Activated naive CD8-positive, alpha-beta T cell treated with anti-CD3 and anti-CD28 coated beads, Interleukin-2, amount 50 U/mL, for 24 hours (primary cell): Measurements from ENCODE around the gene IL2RA.
"Not testable (repeated sequence)": the region's sequence is repeated elsewhere in the genome, so short reads cannot be mapped to it uniquely, and the experiment has no call there.

Experiments
- ATAC-seq: fragments of 150-1000 bp; cut with Tn5 transposase; one replicate; pipeline ENCODE4 v1.10.0; 2021
- DNase-seq: peaks from one replicate; pipeline ENCODE4 v3.0.0; 2021
- H3K27ac Mint-ChIP-seq: one replicate; pipeline ENCODE4 v1.8.0; 2021; ENCODE audit warnings: mild to moderate bottlenecking, mixed read lengths
- H3K27me3 Mint-ChIP-seq: one replicate; pipeline ENCODE4 v1.8.0; 2021; ENCODE audit warnings: mixed read lengths
- H3K36me3 Mint-ChIP-seq: one replicate; pipeline ENCODE4 v1.8.0; 2021; ENCODE audit warnings: low read depth, mixed read lengths
- H3K4me1 Mint-ChIP-seq: one replicate; pipeline ENCODE4 v1.8.0; 2021; ENCODE audit warnings: mixed read lengths
- H3K4me3 Mint-ChIP-seq: one replicate; pipeline ENCODE4 v1.8.0; 2021; ENCODE audit warnings: mild to moderate bottlenecking, moderate library complexity, mixed read lengths
- H3K9me3 Mint-ChIP-seq: one replicate; pipeline ENCODE4 v1.8.0; 2021; ENCODE audit warnings: mixed read lengths

IL2RA gene

DNA sequence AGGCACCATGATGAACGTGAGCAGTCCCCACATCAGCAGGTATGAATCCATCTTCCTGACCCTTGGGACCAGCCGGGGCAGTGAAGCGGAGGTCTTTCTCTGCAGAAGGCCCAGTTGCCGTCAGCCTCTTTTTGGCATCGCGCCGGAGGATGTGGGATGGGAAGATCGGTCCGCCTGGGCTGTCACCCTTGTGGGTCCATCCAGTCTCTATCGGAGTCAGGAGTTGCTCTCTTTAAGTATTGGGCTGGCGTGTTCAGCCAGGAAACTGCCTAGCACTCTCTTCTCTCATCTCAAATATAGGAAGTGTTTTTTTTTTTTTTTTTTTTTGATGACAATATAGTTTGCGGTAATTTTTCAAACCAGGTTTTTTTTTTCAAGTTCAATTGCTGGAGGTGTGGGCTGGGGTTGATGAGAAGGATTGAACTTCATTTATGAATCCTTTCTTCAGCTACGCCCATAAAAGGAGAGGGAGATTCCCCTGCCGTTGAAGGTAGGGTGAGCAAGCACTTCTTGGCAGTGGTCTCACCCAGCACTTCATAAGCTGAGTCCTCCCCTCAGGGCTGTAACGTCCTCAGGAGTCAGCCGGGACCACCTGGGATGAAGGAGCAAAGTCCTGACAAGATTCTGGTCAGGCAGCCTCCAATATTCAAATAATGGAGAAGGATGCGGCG is at the start of gene IL2RA:
TSS of gene IL2RA (minus strand) at position 267 of the 671 bp plus-strand sequence. CDS start at position 51, 216 bp downstream.
- peaks cover 1% of the 10 kb centered on the region for H3K27me3 Mint-ChIP-seq
- H3K9me3 Mint-ChIP-seq, result no peaks in the 10 kb centered on the region
- peaks cover 67% of the 10 kb centered on the region for H3K4me1 Mint-ChIP-seq
- H3K27ac Mint-ChIP-seq, result peak within 1 kb of the TSS; percentile 99
- peak; percentile 76 for DNase-seq
- peaks cover 51% of the 10 kb centered on the region for H3K36me3 Mint-ChIP-seq
- peak; percentile 75 for ATAC-seq
- peak within 1 kb of the TSS; percentile 97 for H3K4me3 Mint-ChIP-seq

DNA sequence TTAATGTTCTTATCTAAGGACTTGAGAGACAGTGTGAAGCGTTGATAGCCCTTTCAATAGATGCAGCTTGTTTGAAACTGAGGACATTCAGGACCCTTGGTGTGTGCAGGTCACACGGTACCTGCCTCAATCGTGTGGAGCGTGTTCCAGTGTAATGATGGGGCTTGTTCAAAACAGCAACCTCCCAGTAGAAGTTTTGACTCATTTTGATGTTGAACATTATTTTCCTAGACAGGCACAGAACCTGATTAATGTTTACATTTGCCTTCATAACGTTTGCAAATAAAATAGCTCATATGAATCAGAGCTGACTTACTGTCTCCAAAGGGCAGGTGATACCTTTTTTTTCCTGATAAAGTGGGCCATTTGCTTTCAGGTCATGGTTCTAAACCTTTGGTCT is 48.0 kb upstream of the IL2RA start:
- peaks cover 23% of the 10 kb centered on the region for H3K4me1 Mint-ChIP-seq

DNA sequence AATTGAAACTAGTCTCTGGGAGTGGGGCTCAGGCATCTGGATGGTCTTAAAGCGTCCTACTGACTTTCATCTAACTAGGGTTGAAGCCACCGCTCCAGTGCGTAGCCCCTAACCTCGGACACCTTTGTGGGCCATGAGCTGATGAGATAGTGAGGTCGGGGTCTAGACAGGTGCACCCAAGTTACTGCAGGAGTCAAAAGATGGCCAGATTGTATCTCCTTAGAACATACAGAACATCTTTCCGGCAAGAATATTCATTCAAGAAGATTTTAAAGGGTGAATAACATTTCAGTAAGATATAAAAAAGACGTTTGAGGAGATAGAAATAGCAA is 47.2 kb upstream of the IL2RA start:
- no peaks in the 10 kb centered on the region for H3K9me3 Mint-ChIP-seq
- DNase-seq (no peak), ATAC-seq (no peak)
- H3K4me3 Mint-ChIP-seq, result no peak overlapping the region
- H3K27me3 Mint-ChIP-seq, result no peaks in the 10 kb centered on the region
- H3K36me3 Mint-ChIP-seq, result peaks cover 73% of the 10 kb centered on the region
- peaks cover 19% of the 10 kb centered on the region for H3K4me1 Mint-ChIP-seq
- peak overlapping the region; percentile 9 for H3K27ac Mint-ChIP-seq

More for the DNA sequence above, 48.0 kb upstream of the IL2RA start:
- H3K9me3 Mint-ChIP-seq, result no peaks in the 10 kb centered on the region
- no peak for DNase-seq
- no peak overlapping the region for H3K4me3 Mint-ChIP-seq
- peak overlapping the region; percentile 9 for H3K27ac Mint-ChIP-seq
- ATAC-seq, result no peak
- no peaks in the 10 kb centered on the region for H3K27me3 Mint-ChIP-seq
- peaks cover 74% of the 10 kb centered on the region for H3K36me3 Mint-ChIP-seq

DNA sequence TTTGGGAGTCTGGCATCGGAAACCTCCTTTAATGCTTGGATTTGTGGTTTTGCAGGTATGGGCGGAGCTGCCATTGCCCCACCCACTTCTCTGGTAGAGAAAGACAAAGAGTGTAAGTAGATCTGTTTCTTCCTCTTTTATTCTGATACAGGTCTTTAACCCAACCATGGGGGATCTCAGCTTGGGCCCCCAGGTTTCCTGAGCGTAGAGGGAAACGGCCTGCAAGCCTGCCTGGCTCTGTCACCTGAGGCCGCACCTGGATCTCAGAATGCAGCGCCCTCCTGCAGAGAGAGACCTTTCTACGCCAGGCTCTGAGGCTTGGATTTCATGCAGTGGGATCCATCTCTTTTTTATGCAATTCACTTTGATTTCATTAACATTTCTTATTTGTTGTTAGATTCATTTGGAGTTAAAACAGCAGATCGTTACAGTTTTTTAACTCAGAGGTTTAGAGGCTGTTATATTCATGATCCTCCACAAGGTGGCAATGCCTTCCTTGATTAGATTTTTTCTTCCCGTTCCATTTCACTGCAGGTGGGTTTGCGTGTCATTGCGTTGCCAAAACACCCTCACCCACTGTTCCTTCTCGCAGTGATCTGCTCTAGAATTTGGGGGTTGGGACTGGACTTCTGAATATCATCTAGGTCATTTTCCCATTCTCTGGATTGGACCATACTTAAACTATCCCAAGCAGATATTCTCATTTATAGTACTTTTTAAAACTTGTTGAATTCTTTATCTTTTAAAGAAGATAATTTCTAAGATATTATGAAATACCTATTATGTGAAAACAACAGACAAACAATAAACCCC is 46.7 kb upstream of the IL2RA start:
- H3K9me3 Mint-ChIP-seq, result no peaks in the 10 kb centered on the region
- H3K4me1 Mint-ChIP-seq, result peaks cover 17% of the 10 kb centered on the region
- no peak overlapping the region for H3K4me3 Mint-ChIP-seq
- H3K27ac Mint-ChIP-seq, result peak overlapping the region; percentile 67
- ATAC-seq, result no peak
- no peaks in the 10 kb centered on the region for H3K27me3 Mint-ChIP-seq
- peaks cover 73% of the 10 kb centered on the region for H3K36me3 Mint-ChIP-seq
- no peak for DNase-seq

DNA sequence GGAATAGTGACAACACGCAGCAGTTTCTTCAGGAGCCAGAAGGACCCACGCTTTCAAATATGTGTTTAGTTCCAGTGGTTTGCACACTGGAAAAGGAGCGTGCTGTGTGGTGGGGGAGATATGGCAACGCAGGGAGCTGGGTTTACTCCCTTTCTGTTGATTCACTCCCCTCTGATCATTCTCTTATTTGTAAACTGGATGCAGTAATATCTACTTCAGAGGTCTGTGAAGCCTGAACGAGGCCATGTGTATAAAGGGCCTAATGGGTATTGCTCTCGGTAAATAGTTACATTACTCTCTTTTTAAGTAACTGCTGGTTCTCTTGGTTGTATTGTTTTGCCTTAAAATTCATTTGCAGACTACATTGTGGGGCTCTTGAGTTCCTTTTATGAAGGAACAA is 45.9 kb upstream of the IL2RA start:
- peaks cover 71% of the 10 kb centered on the region for H3K36me3 Mint-ChIP-seq
- DNase-seq, result no peak
- H3K9me3 Mint-ChIP-seq, result no peaks in the 10 kb centered on the region
- H3K4me1 Mint-ChIP-seq, result peaks cover 17% of the 10 kb centered on the region
- no peak overlapping the region for H3K4me3 Mint-ChIP-seq
- ATAC-seq, result no peak
- H3K27ac Mint-ChIP-seq, result peak overlapping the region; percentile 67
- H3K27me3 Mint-ChIP-seq, result no peaks in the 10 kb centered on the region

DNA sequence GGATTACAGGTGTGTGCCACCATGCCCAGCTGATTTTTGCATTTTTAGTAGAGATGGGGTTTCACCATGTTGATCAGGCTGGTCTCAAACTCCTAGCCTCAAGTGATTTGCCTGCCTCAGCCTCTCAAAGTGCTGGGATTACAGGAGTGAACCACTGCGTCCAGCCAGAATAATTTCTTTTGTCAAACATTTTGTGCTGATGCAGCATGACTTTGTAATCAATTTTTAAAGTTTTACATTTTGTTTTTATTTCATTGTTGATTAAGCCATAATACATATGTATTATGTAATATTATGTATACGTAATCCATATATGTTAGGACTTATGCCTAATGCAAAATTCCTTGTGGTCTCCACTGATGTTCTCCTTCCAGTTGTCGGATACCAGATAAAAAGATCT is 45.4 kb upstream of the IL2RA start:
- H3K36me3 Mint-ChIP-seq, result peaks cover 69% of the 10 kb centered on the region
- H3K4me1 Mint-ChIP-seq, result peaks cover 19% of the 10 kb centered on the region
- H3K27ac Mint-ChIP-seq, H3K4me3 Mint-ChIP-seq, ATAC-seq, H3K9me3 Mint-ChIP-seq, H3K27me3 Mint-ChIP-seq, DNase-seq: not testable (repeated sequence)

DNA sequence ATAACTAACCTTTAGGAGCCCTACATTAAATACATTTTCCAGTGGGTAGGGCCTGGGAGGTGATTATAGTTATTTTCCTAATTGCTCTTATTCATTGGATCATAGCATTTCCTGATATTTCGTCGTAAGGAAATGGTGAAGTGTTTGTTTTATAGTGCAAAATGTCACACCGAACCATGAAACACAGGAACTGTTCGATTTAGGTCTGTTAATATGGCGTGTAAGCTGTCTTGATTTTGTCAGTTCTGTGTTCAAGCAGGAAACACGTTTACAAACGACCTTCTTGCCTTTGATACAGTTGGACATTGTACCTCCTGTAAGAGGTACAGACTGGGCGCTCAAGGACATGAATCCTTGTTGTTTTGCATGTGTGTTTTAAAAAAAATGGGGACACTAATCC is 41.4 kb upstream of the IL2RA start:
- no peak overlapping the region for H3K4me3 Mint-ChIP-seq
- peaks cover 68% of the 10 kb centered on the region for H3K36me3 Mint-ChIP-seq
- H3K27ac Mint-ChIP-seq, result no peak overlapping the region
- no peaks in the 10 kb centered on the region for H3K9me3 Mint-ChIP-seq
- H3K4me1 Mint-ChIP-seq, result peaks cover 17% of the 10 kb centered on the region
- ATAC-seq (no peak), DNase-seq (no peak)
- no peaks in the 10 kb centered on the region for H3K27me3 Mint-ChIP-seq

DNA sequence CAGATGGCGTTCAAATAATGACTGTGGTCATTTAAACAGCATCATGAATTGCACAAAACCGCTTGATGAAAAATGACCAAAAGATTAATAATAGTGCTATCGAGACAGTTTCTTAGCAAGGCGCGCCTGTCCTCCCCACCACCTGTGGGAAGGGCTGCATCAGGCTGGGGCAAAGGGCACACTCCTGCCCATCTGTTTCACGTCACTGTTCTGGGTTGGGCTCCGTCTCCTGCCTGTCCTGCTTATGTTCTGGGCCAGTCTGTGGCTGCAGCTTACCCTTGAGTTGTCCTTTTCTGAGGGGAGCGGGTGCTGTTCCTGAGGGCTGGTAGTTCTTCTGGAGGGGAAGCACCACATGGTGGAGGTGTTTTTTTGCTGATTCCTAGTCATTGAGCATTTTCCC is 40.0 kb upstream of the IL2RA start:
- H3K36me3 Mint-ChIP-seq, result peaks cover 72% of the 10 kb centered on the region
- H3K4me3 Mint-ChIP-seq, result no peak overlapping the region
- ATAC-seq, result no peak
- H3K9me3 Mint-ChIP-seq, result no peaks in the 10 kb centered on the region
- H3K27ac Mint-ChIP-seq, result no peak overlapping the region
- H3K4me1 Mint-ChIP-seq, result peaks cover 19% of the 10 kb centered on the region
- H3K27me3 Mint-ChIP-seq, result no peaks in the 10 kb centered on the region
- DNase-seq, result no peak

DNA sequence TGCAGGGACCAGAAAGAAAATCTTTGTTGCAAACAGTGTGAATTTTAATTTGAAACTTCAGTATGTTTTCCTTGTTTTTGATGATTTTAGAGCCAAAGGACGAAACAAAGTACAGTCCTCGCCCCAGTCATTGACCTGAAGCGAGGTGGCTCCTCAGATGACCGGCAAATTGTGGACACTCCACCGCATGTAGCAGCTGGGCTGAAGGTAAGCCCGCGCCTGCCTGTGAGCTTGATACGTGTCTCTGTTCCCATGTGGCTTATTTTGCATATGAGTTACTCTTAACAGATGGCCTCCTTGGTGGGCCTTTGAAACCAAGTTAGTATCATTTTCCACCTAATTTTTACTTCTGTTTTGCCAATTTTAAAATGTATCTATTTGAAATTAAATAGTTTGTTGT is 39.0 kb upstream of the IL2RA start:
- H3K27me3 Mint-ChIP-seq, result no peaks in the 10 kb centered on the region
- H3K36me3 Mint-ChIP-seq, result peaks cover 72% of the 10 kb centered on the region
- H3K9me3 Mint-ChIP-seq, result no peaks in the 10 kb centered on the region
- no peak overlapping the region for H3K4me3 Mint-ChIP-seq
- DNase-seq (no peak), ATAC-seq (no peak)
- H3K4me1 Mint-ChIP-seq, result peaks cover 24% of the 10 kb centered on the region
- H3K27ac Mint-ChIP-seq, result no peak overlapping the region

DNA sequence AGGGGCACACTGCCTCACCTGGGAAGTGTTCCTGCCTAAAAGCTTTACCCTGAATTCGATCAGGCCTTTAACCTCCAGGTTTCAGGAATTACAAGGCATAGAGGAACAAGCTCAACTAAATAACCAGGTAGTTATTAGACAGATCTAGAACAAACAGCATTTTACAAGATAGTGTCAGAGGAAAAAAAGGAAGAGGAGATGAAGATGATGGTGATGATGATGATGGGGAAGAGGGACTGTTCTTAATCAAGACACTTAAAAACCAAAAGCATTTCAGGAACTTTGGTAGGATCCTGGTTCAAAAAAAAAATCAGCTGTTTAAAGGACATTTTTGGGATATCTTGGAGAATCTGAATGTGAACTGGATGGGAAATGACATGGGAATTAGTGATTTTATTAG is 38.2 kb upstream of the IL2RA start:
- H3K4me1 Mint-ChIP-seq, result peaks cover 32% of the 10 kb centered on the region
- H3K27ac Mint-ChIP-seq, result peak overlapping the region; percentile 63
- ATAC-seq (no peak), DNase-seq (no peak)
- no peaks in the 10 kb centered on the region for H3K27me3 Mint-ChIP-seq
- H3K36me3 Mint-ChIP-seq, result peaks cover 72% of the 10 kb centered on the region
- H3K9me3 Mint-ChIP-seq, result no peaks in the 10 kb centered on the region
- H3K4me3 Mint-ChIP-seq, result no peak overlapping the region

DNA sequence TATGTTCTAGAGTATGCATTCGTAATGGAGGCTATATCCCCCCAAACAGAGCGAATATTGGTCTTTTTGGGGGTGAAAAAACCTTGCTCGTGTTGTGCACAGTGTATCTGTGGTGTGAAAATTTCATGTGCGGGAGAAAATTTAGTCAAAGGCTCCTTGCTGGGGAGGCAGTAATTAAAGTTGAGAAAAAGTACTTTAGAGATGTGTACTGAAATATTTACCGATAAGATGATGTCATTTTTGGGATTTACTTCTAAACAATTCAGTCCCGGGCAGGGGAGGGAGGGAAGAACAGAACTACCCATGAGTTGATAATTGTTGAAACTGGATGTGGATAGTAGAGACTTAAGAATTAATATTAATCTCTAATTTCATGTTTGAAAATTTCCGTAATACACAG is 36.0 kb upstream of the IL2RA start:
- Mint-ChIP-seq H3K27me3 (no peaks in the 10 kb centered on the region), H3K4me3 (no peak overlapping the region), H3K27ac (no peak overlapping the region), H3K36me3 (peaks cover 70% of the 10 kb centered on the region), H3K4me1 (peaks cover 51% of the 10 kb centered on the region), H3K9me3 (no peaks in the 10 kb centered on the region)
- ATAC-seq (no peak), DNase-seq (no peak)

DNA sequence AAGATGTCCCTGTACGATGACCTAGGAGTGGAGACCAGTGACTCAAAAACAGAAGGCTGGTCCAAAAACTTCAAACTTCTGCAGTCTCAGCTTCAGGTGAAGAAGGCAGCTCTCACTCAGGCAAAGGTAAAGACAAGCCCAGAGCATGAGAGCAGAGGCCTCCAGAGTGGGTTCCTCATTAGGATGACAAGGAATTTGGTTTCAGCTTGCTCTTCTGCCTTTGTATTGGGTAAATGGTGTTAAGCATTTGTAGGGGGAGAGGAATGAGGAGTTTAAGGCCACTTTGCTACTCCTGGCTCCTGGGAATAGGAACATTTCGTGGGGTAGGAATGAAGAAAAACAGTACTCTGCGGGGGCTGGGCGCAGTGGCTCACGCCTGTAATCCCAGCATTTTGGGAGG is 34.9 kb upstream of the IL2RA start:
- no peak for ATAC-seq
- peaks cover 54% of the 10 kb centered on the region for H3K4me1 Mint-ChIP-seq
- no peaks in the 10 kb centered on the region for H3K27me3 Mint-ChIP-seq
- no peak overlapping the region for H3K27ac Mint-ChIP-seq
- DNase-seq, result no peak
- H3K36me3 Mint-ChIP-seq, result peaks cover 68% of the 10 kb centered on the region
- H3K4me3 Mint-ChIP-seq, result no peak overlapping the region
- no peaks in the 10 kb centered on the region for H3K9me3 Mint-ChIP-seq

DNA sequence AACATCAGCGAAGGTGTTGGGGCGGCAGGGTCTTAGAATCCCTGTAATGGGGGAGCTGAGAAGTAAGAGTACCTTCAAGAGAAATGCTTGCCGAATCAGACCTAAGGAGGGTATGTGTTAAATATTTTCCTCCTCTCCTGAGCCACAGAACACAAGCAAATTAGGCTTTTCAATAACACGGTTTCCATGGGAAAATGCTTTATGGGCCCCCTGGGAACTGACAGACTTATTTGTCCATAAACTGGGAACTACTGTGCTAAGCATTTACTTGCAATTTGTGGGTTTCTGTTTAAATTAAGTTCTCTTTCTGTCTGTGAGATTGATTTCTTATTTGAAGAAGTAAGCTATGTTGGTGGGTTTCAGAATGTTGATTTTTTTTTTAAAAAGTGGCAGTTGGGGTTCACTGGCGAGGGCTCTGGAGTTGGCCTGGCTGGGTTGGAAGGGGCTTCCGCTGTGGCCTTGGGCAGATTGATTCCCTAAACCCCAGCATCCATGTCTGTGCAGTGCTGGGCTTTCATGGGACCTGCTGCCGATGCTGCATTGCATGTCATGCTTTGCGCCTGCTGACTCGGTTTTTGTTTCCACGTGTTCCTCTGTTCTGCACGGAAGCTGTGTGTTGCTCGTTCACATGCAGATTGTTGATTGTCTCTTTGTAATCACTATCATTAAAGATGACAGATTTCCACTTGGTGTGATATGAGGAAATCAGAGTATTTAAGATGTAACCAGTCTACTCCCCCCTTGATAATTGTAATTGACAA is 33.8 kb upstream of the IL2RA start:
- Mint-ChIP-seq H3K36me3 (peaks cover 64% of the 10 kb centered on the region), H3K4me3 (no peak overlapping the region), H3K27ac (peak overlapping the region; percentile 31)

DNA sequence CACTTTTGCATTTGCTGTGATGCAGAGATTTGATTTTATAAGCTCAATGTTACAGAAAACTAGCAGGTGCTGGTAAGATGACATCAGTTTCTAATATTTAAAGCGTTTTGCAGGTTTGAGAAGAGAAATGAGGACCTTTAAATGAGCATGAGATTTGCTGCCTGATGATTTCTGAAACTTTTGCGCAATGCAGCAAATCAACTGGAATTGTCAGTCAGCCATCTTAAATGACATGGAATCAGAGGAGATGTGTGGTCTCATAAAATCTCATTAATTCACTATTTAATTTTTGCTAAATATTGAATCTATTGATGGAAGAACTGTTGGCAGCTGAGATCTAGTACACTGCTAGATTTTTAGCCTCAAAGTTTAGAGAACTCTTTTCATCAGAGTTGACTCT is 30.6 kb upstream of the IL2RA start:
- ATAC-seq, result no peak
- Mint-ChIP-seq H3K36me3 (peaks cover 50% of the 10 kb centered on the region), H3K4me1 (peaks cover 76% of the 10 kb centered on the region)

More for the DNA sequence above, 33.8 kb upstream of the IL2RA start:
- DNase-seq, result no peak
- Mint-ChIP-seq H3K9me3 (no peaks in the 10 kb centered on the region), H3K4me1 (peaks cover 64% of the 10 kb centered on the region), H3K27me3 (no peaks in the 10 kb centered on the region)
- no peak for ATAC-seq

DNA sequence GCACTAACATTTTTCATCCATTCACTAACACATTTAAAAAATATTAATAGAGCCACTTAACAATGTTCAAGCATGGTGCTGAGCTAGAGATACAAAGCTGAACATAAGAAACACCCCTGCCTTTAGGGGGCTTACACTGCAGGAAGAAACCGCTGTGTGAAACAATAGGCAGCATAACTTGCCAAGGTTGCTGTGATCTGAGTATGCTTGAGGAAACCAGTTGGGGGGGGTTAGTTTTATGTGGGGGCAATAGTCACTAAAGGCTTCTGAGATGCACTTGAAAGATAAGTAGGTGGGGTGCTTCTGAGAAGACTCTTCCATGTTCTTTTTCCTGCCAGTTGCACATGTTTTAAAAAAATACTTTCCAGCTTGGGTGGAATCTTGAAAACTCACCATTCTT is 29.5 kb upstream of the IL2RA start:
- Mint-ChIP-seq H3K27me3 (no peaks in the 10 kb centered on the region), H3K4me1 (peaks cover 80% of the 10 kb centered on the region), H3K36me3 (peaks cover 42% of the 10 kb centered on the region), H3K9me3 (no peaks in the 10 kb centered on the region), H3K27ac (peak overlapping the region; percentile 72), H3K4me3 (peak overlapping the region; percentile 93)
- ATAC-seq (no peak), DNase-seq (no peak)

More for the DNA sequence above, 30.6 kb upstream of the IL2RA start:
- Mint-ChIP-seq H3K9me3 (no peaks in the 10 kb centered on the region), H3K27me3 (no peaks in the 10 kb centered on the region), H3K27ac (peak overlapping the region; percentile 72), H3K4me3 (peak overlapping the region; percentile 93)
- no peak for DNase-seq
